ENCODE data around the gene SLC13A2.

The SLC13A2 gene

DNA sequence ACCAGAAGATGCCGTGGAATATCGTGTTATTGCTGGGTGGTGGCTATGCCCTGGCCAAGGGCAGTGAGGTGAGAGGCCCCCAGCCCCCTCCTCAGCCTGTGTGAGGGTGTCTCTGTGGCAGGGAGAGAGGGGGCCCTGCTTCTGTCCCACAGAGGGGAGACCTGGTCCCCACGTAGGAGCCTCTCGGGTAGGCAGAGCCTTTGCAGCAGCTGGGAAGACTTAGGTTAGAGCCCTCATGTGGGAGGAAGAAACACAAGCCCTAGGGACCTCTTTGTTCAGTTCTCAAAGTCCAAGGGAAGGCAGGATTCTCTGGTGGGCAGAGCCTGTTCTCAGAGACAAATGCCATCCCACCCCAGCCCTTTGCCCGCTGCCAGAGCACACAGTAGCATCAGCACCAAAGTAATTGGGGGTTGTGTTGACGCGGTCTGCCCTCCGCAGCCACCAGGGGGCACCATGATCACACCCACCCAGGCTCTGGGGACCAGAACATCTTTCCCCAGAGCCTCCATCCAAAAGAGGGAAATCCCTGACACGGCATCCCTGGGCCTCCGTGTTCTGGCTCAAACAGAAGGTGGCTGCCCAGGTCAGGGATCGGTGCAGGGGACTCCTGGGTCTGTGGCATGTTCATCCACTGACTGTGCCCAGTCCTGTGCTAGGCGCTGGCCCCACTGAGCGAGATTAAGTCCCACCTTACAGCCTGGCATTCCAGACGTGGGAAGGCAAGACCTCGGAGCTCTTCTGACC lies 21.2 kb downstream of the SLC13A2 start:
- DNase-seq, result peak; percentile 48

DNA sequence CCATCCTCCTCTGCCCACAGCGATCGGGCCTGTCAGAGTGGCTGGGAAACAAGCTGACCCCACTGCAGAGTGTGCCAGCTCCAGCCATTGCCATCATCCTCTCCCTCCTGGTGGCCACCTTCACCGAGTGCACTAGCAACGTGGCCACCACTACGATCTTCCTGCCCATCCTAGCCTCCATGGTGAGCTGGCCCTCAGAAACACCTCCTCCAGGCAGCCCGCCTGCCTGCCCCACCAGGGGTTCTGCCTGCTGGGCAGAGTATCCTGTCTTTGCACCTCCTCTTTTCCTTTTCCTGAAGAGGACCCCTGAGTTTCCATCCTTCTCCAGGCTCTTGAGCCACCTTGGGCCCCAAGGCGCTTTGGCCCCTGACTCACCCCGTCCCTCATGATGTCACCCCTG lies 22.2 kb downstream of the SLC13A2 start:
- DNase-seq, result no peak

DNA sequence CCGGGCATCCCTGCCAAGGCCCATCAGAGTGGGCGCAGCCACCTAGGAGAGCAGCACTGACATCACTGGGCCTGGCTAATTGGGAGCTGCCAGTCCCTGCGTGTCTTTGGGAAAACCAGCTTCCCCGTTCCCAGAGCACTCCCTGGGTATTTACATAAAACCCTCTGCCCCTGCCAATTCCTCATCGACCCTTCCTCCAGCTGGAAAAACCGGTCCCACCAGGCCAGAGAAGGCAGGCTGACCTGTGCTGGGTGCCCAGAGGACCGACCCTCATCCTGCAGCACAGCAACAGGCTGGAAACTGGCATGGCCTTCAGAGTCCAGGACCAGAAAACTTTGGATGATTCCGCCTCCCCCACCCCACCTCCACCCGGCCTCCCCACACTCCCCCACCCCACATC lies 24.5 kb downstream of the SLC13A2 start:
- DNase-seq, result peak; percentile 29

DNA sequence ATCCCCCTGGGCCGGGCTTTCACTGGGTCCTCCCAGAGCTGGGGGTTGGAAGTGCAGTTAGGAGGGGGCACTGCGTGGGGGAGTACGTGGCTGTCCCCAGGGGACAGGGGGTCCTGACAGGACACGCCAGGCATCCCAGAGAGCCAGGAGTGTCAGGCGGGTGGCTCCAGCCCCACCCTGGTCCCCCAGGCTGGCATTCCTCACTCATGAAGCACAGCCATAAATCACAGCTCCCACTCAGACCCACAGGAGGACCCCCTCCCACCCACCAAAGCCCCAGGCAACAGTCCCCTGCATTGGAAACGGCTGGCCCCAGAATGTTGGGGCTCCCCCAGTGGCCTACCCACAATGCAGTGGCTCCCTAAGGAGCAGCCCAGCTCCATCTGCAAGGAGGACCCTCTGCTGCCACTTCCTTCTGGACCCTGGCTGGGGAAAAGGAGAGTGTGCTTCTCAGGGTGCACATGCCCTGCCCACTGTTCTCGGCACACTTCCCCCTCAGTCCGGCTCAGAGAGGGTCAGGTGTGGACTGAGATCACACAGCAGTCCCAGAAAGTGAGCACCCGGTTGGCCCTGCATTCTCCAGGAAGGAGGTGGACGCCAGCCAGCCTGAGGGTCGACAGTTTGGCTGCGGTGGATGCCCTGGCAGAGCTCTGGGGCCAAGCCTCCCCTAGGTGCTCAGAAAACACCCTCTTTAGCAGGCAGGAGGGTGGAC lies 25.4 kb downstream of the SLC13A2 start:
- DNase-seq, result no peak

DNA sequence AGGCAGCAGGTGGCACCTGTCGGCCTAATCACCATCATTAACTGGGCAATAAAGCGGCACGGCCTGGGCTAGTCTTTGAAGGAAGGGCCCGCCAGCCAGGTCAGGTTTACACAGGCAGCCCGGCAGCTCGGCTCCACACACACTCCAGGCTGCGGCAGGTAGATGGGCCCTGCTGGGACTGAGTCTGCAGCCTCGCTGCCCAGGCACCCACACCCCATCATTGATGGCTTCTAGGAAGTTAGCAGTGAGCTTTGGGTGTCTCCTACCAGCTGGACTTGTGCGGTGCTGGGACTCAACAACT lies 25.9 kb downstream of the SLC13A2 start:
- peak; percentile 47 for DNase-seq

DNA sequence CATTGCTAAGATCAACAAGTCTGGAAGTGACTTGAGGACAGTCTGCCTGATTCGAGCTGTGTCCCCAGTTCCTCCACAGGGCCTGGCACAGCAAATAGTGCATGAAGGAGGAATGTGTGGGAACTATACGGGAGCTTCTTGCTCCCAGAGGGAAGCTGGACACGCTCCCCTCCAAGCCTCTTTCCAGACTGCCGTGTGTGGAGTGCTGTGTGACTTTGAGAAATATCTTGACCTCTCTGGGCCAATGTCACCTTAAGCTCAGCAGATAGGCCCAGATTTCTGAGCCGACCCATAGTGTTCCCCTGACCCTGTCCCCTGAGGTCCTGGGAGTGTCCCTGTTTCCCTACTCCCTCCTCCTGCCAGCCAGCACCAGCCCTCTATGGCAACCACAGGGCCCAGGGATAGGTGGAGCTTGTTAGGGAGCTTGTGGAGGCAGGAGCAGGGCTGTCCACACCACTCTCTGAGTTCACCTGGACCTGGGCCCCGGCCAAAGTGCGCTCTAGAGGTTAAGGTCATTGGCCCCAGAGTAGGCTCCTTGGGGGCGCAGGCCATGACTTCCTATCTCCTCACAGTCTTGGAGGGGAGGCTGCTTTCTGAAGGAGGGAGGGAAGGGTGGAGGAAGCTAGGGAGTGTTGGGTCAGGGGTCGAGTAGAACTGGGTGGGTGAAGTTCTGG lies 26.4 kb downstream of the SLC13A2 start:
- DNase-seq, result no peak

DNA sequence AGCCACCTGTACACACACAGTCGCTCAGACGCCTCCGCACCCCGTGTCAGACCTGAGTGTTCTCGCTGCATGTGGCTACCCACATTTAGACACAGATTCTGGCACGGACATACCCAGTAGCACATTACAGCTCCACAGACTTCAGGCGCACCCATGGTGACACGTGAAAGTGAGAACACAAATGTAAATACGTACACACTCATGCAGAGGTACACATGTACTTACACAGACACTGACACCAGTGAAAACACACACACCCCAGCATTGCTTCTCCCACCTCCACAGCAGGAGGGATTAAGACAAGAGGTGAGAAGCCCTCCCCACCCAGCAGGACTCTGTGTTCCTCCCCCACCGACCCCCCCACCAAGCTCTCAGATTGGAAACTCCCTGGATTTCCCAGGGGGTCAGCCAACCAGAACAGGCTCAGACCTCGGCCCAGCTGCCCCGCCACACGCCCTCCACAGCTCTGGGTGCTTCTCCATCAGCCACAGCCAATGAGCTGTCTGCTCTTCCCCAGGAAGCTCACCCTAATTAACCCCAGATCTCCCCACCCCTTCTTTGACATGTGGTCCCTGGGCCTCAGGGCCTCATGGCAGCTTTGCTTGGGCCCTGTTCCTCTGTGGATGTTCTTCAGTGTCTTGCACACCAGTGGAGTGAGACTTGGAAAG lies 27.4 kb downstream of the SLC13A2 start:
- no peak for DNase-seq

DNA sequence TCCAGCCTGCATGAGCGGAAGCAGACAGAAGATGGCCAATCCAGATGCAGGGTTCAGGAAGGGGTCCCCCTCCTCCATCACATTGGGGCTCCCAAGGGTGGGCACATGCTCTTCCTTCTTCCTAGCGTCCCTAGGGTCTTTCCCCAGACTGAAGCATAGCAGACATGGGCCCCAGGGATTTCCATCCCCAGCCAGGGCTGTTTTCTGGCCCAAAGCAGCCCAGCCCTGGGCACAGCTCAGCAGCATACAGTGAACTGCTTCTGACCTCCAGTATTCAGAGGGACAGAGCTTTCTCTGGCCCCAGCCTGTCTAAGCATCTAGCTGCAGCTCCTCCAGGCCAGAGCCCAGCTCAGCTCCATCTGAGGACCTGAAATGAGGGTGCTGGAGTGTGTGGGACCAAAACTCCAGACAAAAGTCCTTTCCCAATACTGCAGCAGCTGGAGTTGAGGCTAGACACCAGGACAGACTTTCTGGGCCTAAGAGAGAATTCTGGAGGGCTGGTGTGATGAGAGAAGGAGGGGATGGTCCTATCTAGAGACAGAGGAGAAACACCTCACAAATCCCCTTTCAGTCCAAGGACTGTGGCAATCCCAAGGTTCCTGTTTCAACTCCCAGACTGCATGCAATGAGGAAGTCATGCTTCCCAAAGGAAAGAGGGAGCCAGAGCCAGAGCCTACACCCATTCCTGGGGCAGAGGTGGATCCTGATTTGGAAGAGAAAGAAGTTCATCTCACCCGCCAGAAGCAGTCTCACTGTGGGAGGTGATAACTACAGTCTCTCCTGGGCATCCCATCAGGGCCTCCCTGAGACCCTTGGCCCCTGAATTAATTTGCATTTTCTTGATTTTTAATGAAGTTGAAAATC lies 28.2 kb downstream of the SLC13A2 start:
- DNase-seq, result no peak

DNA sequence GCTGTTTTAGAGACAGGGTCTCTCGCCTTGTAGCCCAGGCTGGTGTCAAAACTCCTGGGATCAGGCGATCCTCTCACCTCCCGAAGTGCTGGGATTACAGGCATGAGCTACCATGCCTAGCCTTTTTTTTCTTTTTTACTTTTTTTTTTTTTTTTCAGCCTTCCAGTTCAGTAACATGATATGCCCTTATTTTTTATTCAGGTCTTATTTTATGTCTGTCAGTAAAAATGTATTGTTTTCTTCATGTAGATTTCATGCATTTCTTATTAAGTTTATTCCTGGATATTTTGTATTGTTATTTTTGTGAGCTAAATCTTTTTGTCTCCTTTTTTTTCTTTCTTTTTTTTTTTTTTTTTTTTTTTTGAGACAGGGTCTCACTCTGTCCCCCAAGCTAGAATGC lies 30.0 kb downstream of the SLC13A2 start:
- no peak for DNase-seq

DNA sequence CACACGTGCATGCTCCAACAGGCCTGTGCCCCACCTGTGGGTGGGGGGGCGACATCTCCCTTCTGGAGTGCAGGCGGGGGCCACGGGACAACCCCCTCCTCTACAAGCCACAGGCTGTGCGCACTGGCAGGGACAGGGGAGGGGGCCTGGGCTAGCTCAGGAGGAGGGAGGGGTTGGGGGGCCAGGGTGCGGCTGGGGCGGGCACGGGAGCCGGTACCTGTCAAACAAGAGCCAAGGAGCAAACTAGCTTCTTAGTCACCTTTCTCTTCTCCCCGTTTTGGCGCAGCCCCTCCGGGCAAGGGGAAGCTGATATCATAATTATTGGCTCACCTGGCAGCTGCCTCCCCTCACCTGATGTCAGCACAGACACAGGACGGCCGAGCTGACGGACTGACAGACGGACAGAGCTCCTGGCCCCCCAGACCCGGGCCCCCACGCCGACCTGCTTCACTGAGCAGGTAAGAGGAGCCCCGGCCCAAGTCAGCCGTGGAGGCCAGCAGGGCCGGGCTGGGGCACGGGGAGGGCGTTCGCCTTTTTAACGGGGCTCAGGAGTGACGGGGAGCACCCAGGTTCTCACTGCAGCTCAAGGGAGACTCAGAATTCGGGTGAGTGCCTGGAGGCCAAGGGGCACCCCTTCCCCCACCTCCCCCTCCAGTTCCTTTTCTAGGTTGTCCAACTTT lies 32.7 kb downstream of the SLC13A2 start, which contains the start of gene FOXN1:
TSS of gene FOXN1 (plus strand) at position 363 of the 680 bp plus-strand sequence. CDS start 17,622 bp downstream, outside the sequence.
- DNase-seq, result no peak

DNA sequence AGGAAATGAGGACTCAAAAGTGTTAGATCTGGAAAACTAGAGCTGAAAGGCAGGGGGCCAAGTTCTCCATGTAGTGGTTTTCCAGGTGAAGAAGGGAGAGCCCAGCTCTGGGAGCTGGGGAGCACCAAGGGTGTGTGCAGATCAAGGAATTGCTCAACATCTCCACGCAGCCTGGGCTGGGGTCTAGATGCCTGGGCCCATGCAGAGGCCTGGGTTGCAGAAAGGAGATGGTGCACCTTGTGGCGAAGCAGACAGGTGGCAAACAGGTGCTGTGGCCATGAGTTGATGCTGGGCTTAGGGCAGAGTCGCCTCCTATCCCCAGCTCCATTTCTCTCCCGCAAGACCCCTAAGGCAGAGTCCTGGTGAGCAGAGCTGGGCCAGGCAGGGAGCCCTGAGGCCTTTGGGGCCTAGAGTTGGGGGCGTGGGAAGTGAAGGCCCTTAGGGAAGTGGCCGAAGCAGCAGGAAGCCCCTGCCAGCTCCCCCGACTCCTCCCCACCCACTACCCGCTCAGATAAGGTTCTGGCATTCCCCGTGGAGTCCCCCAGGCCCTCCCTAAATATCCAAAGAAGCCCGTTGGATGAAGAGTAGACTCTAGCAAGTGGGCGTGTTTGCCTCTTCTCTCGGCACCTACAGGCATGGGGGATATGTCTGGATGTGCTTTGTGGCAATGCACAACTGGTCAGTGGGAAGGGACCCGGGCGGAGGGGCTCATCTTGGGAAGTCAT lies 33.5 kb downstream of the SLC13A2 start:
- no peak for DNase-seq

DNA sequence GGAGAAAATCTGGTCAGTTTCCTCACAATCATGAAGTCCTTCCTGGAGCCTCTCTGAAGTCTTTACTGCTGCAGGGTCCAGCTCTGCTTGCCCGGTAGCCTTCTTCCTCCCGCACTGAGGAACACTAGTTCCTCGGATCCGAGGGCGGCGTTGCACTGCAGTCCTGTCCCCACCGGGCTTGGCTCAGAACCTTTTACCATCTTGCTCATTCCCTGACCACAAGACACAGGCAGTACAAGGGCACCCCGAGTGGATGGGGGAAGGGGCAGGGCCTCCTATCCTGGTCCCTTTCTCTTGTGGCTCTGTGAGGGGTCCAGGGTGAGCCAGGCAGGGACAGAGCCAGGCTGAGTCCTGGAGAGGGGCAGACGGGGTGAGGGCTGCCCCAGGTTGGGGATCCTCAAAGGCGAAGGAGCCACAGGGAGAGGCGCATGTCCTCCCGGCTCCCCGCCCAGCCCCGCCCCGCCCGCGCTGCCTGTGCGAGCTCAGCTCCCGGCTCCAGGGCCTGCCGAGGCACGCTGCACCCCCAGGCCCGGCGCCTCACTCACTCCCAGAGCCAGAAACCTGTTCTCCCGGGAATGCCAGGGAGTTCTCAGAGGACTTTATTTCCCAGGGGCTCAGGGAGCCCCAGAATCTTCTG lies 34.2 kb downstream of the SLC13A2 start:
- no peak for DNase-seq

DNA sequence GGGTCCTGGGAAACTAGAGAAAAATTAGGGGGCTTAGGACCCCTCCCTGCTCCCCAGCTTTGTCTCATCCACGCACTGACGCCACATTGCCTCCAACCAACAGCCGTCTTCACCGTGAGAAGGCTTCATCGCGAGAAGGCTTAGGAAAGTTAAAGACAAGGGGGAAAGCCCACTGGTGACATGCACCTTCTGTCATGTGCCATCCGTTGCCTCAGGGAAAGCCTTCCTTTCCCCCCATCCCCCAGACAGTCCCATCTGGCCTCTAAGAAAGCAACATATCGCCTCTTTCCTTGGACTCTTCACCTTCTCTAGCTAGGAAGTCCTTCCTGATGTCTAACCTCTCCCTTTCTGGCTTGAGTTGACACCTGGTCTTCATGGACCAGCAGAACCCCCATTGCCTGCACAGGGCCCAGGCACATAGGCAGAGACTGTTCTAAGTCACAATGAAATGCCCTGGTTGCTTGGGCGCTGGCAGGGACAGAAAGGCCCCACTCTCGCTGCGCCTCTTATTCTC lies 34.8 kb downstream of the SLC13A2 start:
- DNase-seq, result no peak

DNA sequence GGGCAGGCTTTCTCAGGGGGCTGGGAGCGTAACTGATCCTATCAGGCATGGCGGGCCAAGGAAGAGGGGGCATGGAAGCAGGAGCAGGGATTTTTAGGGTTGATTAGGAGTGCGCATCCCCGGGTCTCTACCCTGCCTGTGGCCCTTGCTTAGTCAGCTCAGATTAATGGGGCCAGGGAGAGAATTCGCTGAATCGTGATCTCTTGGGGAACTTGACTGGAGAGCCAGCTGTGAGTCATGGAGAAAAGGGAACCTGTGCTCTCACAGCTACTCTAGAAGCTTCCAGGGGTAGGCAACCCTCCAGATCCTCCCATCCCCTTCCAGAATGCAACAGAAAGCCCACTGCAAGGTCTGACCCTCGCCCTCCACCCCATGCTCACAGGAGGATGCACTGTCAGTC lies 36.3 kb downstream of the SLC13A2 start:
- DNase-seq, result no peak

DNA sequence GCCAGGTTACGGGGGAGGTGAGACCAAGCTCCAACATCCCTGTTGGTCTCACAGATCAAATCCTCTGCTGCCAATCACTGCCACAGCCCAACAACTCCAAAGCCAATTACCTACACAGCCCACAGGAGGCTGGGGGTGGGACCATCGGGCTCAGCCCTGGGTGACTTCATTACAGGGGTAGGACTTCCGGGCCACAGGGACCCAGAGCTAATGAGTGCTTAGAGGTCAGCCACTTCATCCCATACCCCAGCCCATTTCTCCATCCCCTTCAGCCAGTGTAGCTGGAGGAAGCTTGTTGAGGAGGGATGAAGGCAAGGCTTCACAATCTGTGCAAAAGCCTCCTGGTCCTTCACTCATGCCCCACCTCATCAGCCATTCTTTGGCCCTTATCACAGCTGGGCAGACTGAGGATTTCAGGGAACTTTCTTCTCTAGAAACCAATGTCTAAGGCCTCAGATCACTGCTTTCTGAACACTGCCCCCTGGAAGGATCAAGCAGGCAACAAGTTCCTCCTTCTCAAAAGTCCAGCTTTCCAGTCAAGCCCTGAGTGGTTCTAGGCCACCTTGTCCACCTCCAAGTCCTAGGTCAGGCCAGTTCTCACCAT lies 38.5 kb downstream of the SLC13A2 start:
- DNase-seq, result no peak

DNA sequence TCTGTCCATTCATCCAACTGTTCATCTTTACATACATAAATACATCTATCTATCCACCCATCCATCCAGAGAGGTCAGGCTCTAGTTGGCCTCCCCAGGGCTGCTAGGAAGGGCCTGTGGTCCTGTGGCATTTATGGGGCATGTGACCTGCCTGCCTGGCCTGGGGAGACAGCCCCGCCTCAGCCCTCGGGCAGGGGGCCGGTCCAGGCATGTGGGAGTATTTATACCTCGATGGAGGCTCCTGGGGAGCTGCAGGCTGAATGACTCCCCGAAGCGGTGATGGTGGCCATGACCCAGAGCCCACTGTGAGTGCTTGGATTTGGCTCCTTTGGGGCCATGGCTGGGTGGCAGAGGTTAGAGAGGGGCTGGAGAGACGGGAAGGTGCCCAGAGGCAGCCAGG lies 40.0 kb downstream of the SLC13A2 start:
- DNase-seq, result no peak

DNA sequence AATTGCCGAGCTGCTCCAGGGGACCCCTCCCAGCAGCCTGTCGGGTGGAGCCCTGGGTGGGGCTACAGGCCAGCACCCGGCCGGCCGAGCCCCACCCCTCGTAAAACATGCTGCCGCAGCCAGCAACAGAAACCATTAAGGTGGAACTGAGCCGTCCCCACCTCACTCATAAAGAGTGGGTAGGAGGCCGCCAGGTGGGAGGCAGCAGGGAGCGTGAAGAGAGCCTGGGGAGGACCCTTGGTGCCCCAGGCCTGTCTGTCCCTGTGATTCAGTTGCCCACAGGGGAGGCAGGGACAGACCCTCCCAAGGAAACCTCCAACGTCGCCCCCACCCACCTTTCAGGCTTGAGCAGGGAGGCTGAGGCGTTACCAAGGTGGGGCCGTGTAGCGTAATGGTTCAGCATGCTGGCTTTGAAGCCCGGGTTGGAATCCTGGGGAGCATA lies 41.1 kb downstream of the SLC13A2 start:
- no peak for DNase-seq

DNA sequence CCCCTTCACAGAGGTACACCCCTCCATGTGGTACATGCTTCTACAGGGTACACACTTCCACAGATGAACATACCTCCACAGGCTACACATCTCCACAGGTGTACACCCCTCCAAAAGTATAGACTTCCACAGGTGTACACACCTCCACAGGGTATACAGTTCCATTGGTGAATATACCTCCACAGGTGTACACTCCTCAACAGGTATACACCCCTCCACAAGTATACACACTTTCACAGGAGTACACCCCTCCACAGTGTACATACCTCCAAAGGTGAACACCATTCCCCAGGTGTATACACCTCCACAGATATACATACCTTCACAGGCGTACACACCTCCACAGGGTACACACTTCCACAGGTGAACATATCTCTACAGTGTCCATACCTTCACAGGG lies 42.1 kb downstream of the SLC13A2 start:
- DNase-seq, result no peak

DNA sequence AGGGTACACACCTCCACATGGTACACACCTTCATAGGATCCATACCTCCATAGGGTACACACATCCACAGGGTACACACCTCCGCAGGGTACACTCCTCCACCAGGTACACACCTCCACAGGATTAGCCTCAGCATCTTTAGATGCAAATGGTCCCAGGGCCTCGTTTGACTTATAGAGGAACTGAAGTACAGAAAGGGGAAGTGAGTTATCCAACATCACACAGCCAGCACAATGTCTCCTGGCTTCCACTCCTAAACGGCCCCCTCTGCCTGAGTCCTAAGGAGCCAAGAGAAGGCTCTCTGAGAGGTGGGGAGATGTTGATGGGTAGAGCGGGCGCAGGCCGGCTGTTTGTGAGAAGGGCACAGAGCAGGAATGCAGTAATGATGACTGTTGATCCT lies 44.7 kb downstream of the SLC13A2 start:
- DNase-seq, result no peak

DNA sequence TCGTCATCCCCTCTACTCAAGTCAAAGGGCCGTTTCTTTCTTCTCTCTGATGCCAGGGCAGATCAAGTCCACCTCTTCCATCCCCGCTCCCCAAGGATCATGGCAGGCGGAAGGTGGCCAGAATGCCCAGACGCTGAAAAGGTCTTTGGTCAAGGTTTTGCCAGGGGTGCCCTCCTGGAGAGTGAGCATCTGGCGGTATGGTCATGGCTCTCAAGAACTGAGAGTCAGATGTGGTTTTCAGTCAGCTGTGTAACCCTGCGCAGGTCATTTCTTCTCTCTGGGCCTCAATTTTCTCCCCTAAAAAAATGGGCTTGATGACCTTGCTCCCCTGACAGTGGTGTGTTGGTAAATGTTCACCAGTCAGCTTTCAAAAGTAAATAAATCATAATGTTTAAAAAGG lies 45.1 kb downstream of the SLC13A2 start:
- no peak for DNase-seq

Data from NCI-H1105 (cell line).